DMS 273 (cell line): ENCODE results near the gene SNAPC2.
"Not testable (repeated sequence)": the region's sequence is repeated elsewhere in the genome, so short reads cannot be mapped to it uniquely, and the experiment has no call there.

Experiments
- DNase-seq: peaks from one replicate; lab custom pipeline; 2025; ENCODE audit not compliant: unreplicated experiment; lab: John Stamatoyannopoulos, UW

The SNAPC2 gene

DNA sequence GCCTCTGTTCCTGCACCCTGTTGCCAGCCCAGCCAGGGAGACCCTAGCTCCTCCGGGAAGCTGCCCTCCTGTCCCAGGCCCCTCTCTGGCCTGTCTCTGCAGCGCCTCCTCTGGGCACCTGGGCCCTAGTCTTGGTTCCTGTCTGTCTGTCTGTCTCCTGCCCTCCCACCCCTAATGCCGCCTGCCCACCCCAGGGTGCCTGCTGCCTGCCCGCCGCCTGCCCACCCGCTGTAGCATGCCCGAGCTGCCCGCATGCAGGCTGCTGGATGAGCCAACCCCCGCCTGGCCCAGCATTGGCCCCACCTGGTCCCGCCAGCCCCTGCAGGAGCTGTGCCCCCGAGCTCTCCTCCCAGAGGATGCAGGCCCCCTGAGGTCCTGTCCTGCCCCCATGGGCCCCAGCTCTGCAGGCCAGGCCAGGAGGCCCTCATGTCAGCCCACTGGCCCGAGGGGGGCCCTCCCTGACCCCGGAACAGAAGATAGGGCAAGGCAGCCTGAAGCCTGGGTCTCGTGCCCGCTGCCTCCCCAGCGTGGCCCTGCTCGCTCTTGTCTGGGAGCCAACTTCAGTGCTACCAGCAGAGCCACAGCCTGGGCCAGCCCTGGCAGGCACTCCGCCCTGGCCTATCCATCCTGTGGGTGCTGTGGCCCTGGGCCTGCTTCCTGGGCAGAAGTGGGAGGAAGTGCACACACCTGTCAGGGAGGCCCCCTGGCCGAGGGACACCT, 11.2 kb upstream of the SNAPC2 start:
- DNase-seq: no peak

DNA sequence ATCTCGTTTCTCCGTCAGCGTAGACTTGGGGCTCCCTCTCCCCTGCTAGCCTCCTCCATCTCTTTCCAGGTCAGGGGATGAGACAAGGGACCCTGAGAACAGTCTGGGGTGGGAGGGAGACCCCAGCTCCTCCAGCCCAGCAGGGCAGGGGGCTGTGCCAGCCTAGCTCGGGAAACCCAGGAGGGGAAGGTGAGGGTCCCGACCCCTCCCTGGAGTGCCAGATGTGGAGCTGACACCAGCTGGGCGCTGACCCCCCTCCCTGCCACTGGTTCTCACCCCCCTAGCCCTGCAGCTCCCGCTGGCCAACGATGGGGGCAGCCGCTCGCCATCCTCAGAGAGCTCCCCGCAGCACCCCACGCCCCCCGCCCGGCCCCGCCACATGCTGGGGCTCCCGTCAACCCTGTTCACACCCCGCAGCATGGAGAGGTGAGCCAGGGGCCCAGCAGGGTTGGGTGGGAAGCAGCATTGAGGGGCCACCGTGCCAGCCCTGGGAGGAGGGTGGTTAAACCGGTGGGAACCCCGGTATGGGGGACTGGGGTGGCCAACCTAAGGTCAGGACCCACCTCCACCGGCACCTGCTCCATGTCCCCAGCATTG, 10.6 kb upstream of the SNAPC2 start:
- DNase-seq: no peak

DNA sequence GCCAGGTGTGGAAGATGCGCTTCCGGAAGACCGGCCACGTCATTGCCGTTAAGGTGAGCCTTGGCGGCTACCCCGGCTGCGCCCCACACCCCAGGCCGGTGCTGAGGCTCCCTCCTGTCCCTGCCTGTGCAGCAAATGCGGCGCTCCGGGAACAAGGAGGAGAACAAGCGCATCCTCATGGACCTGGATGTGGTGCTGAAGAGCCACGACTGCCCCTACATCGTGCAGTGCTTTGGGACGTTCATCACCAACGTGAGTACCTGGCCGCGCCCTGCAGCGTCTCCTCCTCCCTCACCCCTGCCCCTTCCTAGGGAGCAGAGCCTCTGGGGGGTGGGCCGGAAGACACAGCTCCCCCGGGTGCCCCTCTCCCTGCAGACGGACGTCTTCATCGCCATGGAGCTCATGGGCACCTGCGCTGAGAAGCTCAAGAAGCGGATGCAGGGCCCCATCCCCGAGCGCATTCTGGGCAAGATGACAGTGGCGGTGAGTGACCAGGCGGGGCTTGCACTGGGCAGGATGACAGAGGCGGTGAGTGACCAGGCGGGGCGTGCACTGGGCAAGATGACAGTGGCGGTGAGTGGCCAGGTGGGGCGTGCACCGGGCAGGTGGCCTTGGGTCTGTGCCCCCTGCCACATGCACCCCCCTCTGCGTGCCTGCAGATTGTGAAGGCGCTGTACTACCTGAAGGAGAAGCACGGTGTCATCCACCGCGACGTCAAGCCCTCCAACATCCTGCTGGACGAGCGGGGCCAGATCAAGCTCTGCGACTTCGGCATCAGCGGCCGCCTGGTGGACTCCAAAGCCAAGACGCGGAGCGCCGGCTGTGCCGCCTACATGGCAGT, 9.6 kb upstream of the SNAPC2 start:
- DNase-seq: no peak

DNA sequence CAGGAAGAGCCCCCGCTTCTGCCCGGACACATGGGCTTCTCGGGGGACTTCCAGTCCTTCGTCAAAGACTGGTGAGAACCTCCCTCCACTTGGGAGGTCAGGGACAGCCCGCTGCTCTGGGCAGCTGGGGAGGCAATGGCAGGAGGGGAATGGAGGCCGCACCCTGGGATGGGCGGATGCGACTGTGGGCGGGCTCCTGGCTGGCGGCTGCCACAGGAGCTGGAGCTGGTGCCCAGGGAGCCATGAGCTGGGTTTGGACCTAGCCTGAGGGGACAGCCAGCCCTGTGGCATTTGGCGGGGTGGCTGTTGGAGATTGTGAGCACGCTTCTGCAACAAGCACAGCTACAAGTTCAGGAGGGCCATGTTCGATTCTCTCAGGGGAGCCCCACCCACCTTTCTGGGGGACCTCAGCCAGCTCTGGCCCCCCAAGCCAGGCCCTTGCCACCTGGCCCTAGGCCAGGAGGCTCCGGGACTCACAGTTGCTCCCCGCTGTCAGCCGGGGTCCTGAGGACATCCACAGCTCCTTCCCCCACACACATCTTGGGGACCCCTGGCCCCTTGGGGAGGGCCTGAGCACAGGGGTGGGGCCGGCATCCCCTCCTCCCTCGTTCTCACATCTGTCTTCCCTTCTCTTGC, 8.5 kb upstream of the SNAPC2 start:
- no peak for DNase-seq

DNA sequence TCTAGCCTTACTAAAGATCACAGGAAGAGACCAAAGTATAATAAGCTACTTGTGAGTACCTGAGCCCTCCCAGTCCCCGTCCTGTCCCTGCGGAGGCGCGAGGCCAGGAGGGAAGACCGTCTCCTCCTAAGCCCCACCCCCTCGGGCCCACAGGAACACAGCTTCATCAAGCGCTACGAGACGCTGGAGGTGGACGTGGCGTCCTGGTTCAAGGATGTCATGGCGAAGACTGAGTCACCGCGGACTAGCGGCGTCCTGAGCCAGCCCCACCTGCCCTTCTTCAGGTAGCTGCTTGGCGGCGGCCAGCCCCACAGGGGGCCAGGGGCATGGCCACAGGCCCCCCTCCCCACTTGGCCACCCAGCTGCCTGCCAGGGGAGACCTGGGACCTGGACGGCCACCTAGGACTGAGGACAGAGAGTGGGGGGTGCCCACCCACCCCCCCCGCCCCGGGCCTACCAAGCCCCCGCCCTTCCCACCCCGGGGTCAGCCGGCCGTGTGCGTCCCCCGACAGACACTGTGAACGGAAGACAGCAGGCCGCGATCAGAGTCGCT, 7.9 kb upstream of the SNAPC2 start:
- no peak for DNase-seq

DNA sequence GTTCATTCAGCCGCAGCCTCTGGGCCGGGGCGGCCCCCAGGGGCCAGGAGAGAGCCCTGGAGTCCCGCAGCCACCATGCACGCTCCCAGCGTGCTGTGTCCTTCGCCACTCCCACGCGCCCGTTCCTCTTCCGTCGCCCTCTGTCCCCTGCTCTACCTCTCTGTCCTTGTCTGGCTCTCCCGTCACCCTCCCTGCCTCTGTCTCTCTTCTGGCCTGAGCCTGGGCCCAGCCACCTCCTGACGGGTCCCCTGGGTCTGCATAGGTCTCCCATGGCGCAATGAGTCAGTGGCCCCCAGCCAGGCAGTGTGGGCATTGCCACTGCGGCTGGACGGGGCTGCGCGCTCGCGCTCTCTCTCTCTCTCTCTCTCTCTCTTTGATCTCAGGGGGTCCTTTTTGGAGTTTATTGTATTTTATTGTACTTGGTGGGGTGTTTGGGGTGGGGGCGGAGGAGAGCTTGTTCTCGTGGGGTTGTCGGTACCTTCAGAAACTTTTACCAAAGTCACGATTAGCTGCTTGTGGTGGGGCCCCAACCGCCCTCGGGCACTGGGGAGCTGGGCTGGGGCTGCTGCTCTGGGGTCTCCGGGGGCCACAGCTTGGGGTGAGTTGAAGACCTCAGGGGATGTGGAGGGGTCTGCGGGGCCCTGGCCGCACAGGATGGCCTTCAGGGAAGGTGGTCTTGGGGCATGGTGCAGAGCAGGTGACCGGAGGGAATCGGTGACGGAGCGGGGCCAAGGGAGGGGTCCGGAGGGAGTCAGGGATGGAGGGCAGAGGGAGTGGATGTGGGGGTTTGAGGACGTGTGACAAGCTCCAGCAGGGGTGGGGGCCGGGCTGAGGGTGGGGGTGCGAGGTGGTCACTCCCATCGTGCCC, 7.2 kb upstream of the SNAPC2 start:
- no peak for DNase-seq

DNA sequence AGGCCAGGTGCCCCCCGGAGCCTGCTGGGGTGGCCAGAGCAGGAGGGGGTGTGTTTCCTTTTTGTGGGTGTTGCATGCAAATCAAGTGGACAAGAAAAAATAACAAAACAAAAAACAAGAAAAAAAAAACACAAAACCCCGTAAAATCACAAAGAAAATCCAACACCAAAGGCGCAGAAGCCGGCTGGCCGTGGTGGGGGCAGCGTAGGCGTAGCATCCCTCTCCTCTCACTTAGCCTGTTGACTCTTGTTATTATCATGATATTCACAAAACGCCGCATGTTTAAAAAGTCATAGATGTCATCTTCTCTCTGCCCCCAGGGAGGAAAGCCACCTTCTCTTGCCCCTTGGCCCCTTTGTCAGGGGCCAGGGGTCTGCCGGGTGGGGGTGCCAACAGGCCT, 6.5 kb upstream of the SNAPC2 start:
- DNase-seq: no peak

DNA sequence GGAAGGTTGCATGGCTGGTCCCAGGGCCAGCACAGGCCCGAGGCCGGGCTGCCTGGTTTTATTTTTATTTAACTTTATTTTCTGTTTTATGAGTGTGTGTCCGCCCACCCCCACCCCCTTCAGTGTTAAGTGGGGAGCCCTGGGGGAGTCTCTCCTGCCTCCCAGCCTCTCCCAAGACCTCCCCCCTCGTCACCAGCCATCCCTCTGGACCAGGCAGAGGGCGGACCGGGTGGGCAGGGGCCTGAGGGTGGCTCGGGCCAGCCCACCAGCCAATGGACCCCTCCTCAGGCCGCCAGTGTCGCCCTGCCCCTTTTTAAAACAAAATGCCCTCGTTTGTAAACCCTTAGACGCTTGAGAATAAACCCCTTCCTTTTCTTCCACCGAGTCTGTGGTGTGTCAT, 6.0 kb upstream of the SNAPC2 start:
- DNase-seq: no peak

DNA sequence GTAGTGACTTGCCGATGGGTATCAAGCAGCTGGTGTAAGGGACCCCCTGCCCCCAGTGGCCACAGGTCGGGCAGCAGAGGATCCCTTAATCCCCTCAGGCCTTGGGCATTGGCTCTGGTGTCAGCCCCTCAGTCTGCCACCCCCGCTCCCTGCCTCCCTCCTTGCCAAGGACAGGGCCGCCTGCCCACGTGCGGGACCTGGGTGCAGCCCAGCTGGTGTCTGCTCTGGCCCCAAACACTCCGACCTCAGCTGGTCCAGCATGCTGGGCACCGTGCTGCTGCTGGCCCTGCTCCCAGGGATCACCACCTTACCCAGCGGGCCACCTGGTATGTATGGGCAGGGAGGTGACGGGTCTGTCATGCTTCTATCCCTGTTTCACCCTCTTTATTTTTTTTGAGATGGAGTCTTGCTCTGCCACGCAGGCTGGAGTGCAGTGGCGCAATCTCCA, 5.5 kb upstream of the SNAPC2 start, which contains the start of gene TGFBR3L:
Gene TGFBR3L, plus strand, starts transcription at position 233 of the 448 bp plus-strand sequence.
- DNase-seq: peak; percentile 42

DNA sequence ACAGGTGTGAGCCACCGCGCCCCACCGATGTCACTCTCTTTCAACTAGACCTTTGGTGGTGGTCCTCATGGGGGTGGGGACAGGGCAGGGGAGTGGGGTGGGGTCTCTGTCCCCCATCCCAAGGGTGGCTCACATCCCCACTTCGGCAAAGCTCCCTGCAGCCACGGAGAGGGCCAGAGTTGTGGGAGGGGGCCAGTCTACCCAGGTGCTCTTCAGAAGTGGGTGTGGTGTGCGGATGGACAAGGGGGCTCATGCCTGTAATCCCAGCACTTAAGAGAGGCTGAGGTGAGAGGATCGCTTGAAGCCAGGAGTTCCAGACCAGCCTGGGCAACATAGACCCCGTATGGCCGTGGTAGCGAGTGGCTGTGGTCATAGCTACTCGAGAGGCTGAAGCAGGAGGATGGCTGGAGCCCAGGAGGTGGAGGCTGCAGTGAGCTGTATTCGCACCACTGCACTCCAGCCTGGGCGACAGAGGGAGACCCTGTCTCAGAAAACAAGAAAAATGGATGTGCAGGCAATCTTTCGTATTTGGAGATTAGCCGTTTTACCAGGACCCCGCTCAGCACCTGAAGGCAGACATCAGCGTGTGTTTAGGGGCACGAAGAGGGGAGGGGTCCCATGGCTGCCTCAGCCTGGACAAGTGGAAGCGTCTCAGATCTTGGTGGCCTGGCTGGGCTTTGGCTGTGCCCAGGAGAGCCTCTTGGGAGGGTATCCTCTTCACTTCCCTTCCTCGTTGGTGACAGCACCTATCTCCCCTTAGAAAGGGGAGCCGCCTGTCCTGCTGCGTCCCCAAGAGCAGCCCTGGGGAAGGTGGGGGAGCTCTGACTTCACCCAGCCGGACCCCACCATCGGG, 4.7 kb upstream of the SNAPC2 start:
- no peak for DNase-seq

DNA sequence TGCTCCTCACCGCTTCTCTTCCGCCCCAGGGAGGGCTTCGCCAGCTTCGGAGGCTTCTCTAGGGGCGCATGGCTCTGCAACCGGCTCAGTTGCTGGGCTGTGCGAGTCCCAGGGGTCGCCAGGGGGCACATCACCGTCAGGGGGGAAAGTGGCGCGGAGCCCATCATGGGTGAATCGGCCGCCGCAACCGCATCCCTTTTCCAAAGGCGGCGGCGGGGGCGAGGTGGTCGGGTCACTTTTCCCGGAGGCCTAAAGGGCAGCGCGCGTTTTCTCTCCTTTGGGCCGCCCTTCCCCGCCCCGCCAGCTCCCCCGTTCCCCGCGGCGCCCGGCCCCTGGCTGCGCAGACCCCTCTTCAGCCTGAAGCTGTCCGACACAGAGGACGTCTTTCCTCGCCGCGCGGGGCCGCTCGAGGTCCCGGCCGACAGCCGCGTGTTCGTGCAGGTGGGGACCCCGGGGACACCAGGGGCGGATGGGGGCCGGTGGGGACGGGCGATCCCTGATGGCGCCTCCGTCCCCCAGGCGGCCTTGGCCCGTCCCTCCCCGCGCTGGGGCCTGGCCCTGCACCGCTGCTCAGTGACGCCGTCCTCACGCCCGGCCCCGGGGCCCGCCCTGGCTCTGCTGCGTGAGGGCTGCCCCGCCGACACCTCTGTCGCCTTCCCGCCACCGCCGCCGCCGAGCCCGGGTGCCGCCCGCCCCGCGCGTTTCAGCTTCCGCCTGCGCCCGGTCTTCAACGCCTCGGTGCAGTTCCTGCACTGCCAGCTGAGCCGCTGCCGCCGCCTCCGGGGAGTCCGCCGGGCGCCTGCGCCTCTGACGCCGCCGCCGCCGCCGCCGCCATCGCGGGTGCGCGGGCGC, 3.8 kb upstream of the SNAPC2 start:
- peak; percentile 74 for DNase-seq

DNA sequence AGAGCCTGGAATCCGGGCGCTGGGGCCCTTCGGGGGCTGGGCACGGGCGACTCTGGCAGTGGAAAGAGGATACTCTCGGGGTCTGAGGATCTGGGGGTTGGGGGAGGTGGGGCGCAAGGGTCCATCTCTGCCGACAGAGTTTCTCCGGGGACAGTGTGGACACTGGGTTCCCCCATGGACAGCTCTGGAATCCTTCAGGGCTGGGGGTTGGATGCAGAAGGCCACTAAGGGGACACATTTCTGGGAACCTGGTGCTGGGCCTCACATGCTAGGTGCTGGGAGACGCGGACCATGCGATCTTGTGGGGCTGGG, 3.2 kb upstream of the SNAPC2 start:
- no peak for DNase-seq

DNA sequence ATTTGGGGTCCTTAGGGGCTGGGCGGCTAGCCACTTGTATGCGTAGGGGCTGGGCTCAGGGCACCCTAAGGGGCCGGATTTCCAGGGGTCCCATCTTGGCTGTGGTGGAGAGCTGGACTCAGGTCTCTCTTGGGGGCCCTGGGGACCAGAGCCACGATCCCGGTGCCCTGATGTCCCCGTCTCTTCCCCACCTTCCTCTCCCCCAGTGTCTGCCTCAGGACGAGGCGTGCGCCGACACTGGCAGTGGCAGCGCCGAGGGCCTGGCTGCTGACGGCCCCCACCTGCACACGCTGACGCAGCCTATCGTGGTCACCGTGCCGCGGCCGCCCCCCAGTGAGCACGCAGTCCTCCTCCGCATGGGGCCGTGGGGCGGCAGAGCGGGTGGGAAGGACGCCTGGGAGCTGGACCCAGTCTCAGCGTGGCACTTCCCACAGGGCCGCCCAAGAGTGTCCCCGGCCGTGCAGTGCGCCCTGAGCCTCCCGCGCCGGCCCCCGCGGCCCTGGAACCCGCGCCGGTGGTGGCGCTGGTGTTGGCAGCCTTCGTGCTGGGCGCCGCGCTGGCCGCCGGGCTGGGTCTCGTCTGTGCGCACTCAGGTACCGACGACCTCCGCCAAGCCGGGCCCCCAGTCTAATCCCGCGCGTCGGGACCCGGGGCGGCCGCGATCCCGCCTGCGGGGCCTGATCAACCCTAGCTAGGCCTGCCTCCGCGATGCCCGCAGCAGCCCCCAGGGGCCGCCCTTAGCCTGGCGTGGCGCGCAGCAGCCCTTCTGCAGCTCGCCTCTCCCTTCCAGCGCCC, 2.7 kb upstream of the SNAPC2 start:
- peak; percentile 89 for DNase-seq

DNA sequence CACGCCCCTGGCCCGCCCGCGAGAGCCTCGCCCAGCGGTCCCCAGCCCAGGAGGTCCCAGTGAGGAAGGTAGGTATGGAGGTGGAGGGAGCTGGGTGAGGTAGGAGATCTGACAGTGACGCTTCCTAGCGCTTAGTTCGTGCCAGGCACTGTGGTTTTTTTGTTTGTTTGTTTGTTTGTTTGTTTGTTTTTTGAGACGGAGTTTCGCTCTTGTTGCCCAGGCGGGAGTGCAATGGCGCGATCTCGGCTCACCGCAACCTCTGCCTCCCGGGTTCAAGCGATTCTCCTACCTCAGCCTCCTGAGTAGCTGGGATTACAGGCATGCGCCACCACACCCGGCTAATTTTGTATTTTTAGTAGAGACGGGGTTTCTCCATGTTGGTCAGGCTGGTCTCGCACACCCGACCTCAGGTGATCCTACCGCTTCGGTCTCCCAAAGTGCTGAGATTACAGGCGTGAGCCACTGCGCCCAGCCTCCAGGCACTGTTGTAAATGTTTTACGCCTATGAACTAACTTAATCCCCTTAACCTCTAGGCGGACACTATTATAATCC, 2.0 kb upstream of the SNAPC2 start:
- DNase-seq: not testable (repeated sequence)

DNA sequence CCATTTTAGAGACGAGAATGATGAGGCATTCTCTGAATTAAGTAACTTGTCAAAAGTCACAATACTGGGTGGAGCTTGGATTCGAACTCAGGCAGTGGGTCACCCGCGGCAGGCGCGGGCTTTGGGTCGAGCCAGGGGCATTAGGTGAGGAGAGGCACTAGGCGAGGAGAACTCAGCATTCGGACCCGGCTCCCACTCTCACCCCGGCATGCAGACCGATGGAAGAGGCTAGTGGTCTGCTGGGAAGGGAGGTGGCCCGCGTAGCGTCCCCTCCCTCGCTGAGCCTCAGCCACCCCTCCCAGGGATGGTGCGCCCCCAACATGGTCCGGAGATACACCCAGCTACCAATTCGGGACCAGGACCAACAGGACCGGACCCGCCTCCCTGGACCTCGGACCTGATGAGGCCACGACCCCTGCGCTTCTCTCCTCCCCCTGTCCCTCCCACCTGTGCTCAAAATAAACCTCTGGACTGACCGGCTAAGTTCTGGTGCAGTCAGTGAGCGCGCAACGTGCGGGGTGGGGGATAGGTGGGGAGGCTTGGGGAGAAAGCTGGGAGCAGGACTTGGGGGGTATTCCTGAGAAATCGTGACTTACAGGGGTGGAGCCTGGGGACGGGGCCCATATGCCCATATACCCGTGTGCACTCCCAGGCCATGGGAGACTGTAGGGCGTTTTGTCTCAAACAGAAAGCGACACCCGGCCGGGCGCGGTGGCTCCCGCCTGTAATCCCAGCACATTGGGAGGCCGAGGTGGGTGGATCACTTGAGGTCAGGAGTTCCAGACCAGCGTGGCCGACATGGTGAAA, 1.3 kb upstream of the SNAPC2 start:
- no peak for DNase-seq

DNA sequence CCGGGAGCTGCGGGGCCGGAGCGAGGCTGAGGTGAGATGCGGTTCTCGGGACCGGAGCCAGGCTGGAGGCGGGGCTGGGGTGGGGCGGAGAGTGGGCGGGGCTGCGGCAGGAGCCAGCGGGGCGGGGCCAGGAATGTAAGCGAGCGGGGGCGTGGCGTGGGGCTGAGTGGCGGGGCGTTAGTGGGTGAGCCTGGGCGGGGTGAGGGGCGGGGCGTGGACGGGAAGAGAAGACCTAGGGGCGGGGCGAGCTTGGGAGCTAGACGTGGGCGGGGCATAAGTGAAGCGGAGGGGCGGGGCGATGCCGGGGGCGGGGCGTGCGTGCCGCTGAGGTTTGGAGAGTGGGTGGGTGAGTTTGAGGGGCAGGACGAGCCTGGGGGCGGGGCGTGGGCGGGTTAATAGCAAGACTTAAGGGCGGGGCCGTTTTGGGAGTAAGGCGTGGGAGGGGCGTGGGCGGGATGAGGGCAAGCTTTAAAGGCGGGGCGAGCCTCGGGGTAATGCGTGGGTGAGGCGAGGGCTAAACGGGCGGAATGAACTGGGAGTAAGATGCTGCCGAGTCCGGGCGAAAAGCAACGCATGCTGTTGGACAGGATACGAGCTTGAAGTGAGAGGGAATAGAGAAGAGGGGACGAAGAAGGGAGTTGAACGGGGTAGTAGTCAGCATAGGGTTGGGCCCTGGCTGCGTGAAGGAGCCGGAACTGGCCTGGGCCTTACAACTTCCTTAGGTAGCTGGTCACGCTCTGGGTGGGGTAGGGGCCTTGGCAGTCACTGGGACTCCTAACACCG, 572 bp downstream of the SNAPC2 start:
- peak; percentile 97 for DNase-seq
